Stimulated activated naive CD4-positive, alpha-beta T cell (primary cell): Measurements from ENCODE around the gene IL1RAPL2.

Experiments used
- DNase-seq, 6 experiments: peaks; one replicate each; lab custom pipeline; 2025; lab: John Stamatoyannopoulos, UW

Gene IL1RAPL2

DNA sequence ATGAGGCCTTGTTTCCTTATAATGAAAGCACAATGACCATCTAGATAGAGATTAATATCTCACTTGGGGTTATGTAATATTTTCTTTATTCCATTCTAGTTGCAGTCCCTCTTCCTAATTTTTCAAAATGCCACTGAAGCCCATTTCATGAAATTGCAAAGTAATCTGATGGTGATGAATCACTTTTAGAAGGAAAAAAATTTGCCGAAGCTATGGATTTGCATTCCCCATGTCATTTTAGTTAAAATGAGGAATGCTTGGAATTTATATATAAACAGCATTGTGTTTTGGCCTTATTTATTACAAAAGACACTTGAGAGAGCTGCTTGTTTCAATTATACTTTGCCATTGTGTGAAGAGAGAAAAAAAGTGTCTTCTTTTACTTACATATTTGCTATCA lies 896.2 kb downstream of the IL1RAPL2 start:
- no peak for DNase-seq

DNA sequence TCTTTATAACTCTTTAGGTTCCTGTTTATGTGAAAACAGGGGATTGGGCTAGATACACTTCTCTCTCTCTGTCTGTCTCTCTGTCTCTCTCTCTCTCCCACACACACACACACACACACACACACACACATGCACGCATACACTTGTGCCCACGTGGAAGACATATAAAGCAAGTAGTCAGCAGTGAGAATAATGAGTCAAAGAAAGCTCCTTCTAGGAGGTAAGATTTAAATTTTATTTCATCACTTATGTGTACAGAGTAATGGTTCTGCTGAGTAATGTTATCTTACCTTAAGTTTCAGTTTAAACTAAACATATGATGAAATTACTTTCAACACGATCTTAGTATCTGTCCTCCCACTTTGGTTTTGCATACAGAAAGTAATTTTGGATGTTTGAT lies 897.5 kb downstream of the IL1RAPL2 start:
- DNase-seq: no peak

DNA sequence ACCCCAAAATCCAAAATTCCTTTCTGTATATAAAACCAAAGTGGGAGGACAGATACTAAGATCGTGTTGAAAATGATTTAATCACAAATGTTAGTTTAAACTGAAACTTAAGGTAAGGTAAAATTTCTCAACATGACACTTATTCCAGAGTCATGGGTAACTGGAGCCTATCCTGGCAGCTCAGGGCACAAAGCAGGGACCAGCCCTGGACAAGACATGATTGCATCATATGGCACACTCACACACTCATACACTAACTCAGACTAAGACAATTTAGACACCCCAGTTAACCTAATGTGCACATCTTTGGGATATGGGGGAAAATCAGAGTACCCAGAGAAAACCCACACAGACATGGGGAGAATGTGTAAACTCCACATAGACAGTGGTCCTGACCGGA lies 898.6 kb downstream of the IL1RAPL2 start:
- DNase-seq: no peak

DNA sequence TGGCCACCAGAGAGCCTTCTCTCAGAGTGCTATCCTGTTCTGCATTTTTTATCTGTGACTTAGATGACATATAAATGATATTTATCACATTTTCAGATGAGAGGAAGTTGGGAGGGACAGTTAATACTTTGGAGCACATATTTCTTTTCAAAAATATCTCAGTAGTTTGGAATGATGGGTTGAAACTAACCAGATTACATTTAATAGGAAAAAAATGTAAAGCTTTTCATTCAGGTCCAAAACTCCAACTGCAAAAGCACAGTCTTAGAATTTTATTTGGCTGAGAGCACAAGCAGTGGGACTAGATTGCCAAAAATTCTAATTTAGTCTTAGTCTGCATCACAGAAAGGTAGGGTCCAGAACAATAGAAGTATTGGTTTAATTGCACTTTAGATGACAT lies 902.7 kb downstream of the IL1RAPL2 start:
- DNase-seq: no peak

DNA sequence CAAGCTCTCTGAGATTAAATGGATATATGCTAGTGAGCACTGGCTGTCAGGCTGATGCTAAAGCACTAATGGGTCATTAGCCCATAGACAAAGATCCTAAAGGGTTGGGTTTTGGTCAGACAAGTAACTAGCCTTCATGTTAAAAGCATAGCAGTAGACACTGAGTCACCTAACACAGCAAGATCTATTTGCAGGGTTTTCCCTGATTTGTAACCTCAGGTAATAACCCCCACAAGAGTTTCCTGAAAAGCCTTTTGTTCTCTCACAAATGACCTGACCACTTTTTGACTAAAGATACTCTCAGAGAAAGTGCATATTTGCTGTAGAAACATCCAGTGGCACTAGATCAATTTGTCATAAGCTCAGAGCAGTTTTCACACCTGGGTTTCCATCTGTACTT lies 905.6 kb downstream of the IL1RAPL2 start:
- no peak for DNase-seq

DNA sequence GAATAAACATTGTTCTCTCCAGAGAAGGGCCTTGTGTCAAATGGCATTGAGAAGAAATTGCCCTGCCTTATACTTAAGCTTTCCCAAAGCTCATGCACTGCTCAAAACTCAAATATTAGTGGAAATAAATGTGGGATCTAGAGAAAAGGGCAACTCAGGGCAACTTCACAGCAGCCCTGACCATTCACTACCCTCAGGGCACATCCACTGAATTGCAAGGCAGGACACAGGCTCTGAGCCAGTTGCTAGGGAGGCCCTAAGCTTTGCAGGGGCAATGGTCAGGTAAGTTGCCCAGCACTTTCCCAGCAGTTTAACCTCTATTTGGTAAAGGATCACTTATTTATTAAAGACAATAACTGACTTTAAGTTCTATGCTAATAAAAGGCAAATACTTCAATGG lies 909.8 kb downstream of the IL1RAPL2 start:
- DNase-seq: no peak

DNA sequence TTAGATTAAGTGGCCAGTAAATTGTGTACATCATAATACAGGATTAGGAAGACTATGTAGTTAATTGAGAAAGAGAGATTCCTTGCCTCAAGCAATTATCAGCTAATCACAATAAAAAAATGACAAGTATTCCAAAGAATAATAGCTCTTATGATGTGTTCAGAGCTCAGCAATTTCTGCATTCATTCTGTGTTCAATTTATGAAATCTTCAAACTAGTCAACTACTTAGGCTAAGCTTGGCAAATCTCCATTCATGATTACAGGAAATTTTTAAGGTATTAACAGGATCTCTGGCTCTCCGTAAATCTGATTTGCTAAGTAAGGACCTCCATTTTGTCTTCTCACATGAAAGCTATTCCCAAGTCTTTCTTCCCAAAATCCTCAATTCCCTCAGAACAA lies 911.4 kb downstream of the IL1RAPL2 start:
- DNase-seq: no peak

DNA sequence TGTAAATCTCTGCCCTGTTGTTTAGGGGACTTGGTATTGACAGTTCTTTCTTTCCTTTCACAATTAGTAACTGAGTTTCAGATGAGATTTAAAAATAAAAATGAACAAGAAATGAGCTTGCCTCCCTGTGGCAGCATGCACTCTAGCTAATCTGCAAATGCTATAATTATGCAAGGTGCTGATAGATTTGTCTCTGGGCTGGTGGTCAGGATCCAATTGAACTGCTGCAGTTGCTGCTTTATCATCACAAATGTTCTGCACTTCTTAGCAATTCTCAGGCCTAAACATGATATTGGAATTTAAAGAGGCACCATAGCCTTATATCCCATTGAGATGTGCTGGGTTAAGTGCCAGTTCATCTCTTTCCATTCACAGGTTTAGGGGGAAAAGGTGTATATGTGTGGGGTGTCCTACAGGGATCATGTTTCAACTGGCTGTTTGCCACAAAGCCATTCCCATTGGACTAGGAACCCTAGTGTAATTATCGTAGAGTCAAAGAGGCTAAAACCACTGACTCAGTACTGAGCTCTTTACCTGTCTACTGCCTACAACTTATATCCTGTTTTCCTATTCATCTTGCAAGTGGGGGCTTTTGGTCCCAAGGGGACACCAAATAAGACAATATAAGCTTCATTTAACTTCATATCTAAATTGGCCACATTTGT lies 914.8 kb downstream of the IL1RAPL2 start:
- no peak for DNase-seq

DNA sequence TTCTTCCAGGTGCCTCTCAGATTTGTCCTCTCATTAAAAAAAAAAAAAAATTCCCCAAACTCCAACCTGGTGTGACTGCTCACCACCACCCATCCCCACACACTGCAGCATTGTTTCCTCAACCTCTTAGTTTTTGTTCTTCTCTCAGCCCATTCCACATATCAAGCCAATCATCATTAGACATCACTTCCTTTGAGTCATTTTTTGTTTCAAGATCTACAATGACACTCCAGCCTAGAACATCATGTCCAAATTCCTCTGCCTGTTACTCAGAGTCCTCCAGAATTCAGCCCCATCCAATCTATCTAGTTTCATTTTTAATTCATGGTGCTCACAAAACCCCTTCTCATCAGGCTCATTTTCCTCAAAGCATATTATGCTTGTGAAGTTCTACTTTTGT lies 917.0 kb downstream of the IL1RAPL2 start:
- DNase-seq: no peak

DNA sequence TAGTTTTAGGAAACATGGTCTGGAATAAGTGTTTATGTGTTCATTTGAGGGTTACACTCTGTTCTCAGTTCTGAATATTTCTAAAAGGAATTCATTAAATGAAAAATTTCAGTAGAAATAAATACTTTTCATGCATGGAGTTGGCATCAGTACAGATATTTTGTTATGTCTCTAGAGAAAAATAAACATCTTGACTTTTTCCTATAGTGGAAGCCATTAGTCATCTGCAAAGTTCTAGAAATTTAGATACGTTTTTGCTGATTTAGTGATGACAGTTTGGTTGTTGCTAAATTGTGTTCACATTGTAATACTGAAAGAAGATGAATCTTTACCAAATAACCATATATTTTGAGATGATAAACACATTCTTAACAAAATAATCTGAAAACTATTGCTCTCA lies 922.7 kb downstream of the IL1RAPL2 start:
- no peak for DNase-seq

DNA sequence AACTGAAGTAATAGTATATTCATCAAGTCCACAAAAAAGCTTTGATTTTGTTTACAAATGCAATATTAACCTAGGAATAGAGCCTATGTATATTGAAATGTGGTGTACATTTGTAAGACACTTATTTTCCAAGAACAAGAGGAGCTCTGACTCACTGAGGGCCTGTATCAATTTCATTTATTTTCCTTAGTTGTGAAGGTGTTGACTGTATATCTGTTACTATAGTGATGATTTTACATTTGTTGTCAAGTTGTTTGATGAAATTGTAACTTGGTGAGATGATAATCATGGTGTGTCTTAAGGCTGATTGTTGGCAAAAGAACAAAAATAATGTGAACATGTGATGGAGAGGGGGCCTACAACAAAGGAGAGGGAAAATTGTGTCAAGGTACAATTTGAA lies 929.4 kb downstream of the IL1RAPL2 start:
- no peak for DNase-seq

DNA sequence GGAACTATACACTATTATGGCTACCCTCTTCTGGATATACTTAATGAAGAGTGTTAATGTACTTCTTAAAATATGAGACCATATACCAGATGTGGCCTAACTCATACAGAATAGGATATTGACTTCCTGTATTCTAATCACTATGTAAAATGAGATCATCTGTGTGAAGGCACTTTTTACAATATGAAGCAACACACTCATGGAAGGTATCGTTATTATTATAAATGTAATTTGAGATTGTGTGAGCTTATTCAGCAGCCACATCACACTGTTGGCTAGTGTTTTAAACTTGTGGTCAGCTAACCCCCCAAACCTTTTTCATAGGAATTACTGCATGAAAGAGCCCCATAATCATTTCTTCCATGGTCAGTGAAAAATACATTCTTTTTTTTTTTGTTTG lies 936.3 kb downstream of the IL1RAPL2 start:
- no peak for DNase-seq

DNA sequence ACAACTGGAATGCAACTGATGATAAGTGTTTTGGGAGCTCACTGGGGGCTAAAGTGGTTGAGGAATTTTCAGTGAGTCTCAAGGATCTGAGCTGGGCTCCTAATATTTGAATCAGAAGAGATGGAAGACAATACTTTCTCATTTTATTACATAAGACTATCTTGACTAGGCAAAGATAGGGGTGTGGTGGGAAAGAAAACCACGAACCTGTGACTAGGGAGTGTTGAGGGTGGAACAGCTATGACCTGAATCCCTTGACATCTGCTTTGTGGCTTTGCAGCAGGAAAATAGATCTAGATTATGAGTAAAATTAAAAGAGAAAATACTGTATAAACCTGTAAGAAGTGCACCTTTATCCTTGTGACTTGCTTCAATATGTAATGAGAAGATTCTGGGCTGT lies 949.6 kb downstream of the IL1RAPL2 start:
- DNase-seq: no peak

DNA sequence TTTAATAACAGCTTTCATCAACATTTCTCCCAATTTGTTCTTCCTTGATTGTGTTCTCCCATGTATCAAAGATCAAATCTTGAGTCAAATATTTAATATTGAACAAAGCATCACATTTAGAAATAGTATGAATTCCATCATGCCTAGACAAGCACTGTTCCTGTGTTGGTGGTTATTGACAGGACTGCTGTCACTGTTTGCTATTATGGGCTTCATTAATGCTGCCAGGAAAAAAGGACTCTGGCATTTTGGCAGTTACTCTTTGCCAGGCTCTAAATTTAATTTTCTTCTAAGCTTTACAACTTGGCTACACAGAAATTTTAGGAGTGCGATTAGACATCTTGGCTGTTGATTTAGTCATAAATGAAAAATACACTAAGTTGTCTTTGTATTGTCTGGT lies 960.4 kb downstream of the IL1RAPL2 start:
- no peak for DNase-seq

DNA sequence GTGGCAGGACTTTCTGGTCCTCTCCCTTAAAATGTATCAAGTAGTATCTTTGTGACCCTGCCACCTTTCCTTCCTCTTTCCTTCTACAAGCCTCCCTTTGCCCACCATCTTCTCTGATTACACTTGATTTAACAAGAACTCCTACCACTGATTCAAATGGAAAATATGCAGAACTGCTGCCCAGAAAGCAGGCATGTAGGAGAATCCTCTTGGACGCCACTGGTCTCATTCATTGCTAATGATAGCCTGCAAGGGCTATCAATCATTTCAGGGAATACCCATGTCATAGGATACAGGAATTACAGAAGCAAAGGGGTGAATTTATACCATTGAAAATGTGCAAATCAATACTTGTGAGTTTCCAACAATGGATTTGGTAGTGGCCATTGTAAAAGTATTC lies 961.8 kb downstream of the IL1RAPL2 start:
- DNase-seq: no peak

DNA sequence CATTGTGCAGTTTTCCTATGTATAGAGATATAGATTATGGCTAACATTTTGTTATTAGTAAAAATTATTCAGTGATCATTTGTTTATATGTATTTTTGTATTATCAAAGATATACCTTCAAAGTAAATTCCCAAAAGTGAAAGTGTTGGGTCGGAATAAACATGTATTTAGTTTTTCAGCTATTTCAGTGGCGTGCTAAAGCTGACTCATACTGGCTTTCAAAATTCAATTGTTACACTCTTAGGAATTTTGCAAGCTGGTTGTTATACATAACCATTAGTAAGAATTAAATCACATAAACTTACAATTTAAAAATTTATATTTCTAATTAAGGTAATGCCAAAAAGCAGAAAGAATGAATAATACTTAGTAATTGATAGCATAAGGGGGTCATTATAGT lies 968.0 kb downstream of the IL1RAPL2 start:
- no peak for DNase-seq

DNA sequence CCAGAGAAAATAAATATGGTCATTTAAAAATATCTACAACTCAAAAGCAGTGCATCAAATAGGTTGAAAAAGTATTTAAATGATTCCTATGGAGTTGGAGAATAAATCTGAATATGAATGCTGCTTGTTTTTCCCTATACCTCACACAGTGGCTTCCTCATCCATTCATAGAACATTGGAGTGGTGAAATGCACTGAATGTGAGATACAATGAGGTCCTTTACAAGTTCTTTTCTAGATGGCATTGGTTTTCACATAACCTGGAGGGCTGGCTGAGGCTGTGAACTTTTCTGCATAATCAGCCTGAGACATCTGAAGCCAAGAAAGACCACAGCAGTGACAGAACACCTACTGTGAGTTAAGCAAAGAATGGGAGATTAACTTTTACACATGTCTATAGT lies 977.3 kb downstream of the IL1RAPL2 start:
- DNase-seq: no peak

DNA sequence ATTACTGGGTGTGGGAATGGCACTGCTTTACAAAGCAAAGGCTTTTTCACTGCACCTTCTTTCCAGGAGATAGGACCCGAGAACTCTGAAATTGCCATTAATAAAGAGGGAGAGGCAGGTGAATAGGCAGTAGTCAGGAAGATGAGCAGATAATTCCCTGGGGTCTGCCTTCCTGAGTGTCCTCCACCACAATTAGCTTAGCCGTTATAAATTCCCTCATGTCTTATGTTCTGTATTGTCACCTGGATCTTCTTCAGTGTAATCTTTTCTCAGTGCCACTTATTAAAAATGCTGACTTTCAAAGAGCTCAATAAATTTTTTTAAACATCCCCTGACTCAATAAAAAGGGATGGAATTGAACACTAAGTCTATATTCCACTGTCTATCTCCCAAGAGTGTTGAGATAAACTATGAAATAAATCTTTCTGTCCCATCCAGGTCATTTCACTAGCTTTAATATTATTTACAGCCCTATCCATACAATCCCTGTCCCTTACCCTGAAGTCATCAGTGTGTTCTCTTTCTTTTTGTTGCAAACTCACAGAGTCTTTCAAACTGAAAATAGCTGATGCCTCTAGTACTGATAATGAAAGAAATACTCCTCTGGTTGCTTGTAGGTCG lies 984.2 kb downstream of the IL1RAPL2 start:
- no peak for DNase-seq

DNA sequence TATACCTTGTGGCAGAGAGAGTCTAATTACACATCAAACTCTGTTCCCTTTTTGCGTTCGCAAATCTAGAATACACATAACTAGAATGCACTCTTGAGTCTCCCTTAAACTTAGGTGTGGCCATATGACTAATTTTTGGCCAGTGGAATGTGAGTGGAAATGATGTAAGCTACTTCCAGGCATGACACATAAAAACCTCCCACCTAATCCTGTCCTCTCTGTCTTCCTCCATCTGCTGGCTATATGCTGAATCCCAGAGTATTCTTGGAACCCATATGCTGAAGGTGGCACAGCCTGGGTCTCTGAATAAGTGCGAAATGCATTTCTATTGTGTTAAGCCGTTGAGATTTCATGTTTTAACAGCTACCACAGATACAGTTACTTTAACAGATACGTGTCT lies 986.4 kb downstream of the IL1RAPL2 start:
- DNase-seq: no peak

DNA sequence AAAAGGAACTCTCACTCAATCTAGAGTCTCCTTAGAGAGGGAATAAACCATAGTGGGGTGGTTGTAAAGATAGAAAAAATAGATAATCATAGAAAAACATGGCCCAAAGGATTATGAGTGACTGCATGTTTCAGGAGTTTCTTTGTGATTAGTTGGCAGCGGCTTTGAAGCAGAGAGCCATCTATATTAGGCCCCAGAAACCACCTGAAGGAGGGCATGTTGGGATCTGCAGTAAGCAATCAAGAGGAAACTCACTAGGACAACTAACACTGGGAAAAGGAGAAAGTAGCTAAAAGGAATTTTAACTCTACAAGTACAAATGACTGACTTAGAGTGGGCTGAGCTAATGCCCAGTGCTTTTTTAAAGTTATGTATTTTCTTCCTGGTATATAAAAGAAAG lies 987.1 kb downstream of the IL1RAPL2 start:
- DNase-seq: no peak

DNA sequence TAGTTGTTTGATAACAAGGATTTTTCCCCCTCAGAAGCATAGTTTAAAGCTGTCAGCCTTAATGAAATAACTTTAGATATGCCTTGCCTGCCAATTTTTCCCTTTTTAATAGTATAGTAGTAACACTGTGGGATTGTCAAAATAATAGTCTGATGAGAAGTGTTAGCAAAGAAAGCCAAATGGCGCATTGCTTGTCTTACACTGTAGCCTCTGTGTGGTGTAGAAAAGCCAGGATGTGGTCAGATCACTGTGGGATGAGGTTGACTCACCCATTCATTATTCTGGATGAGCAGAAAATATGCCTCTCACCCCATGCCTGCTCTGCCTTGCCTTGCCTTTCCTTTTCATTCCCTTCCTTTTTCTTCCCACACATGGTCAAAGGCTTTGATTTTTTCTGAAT lies 998.5 kb downstream of the IL1RAPL2 start:
- no peak for DNase-seq

DNA sequence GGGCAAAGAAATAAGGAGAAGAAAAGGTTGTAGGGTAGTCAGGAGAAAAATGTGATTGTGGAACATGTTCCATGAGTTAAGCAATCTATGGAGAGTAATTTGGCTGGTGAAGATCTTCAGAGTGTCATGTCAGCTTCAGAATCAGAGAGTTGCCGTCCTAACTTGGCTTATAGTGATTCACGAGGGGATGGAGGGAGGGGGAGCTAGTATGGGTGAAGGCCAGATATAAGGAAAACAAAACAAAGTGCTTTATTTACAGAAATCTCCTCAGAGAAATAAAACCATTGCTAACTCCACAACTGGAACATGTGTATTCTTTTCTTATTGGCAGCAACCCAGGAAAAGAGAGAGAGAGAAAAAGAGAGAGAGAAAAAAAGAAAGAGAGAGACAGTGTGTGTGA lies 999.9 kb downstream of the IL1RAPL2 start:
- DNase-seq: no peak

DNA sequence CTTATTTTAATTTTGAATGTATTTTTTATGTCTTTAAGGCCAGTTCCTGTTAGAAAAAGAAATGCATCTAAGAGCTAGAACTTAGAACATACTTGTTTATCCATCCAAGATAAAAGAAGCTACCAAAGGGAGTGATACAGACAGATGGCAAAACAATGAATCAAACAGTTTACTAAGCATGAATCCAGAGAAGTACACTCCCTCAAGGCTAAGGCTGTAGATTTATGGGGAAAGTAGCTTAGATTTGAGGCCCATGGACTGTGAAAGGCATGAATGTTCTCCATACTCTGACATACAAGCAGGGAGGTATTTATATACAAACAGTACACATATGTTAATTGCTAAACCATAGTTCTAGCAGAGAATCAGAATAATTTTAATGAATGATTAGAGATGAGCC lies 1001.1 kb downstream of the IL1RAPL2 start:
- DNase-seq: no peak

DNA sequence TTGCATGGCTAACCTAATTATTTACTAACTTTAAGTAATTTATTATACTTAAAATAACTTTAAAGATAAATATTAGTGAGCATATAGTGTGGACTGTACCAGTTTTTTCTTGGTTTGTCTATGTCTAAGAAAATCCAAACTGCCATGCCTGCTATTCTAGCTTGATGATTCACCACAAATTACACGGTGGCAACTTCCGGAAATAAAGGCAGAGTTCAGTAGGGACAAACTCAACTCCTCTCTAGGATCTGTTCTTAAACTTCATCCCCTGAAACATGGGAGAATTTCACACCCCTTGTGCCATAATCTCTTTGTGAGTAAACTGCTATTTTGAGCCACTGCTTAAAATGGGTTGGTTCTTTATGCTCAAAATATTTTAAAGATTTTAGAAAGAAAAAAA lies 1042.7 kb downstream of the IL1RAPL2 start:
- no peak for DNase-seq
